ENCODE measurements around the gene SNAP25. TPM values are rescaled to one million over a fixed set of nuclear protein-coding genes. Genes with fewer than 3 reads are reported as not detected.

Gene SNAP25
- total RNA-seq, 1 experiment from 2014 or later: 42.7 TPM

- DNase-seq (ENCODE audit: low read depth): no peak
Measured at GRCh38 chr20:10261702-10262101, 43.1 kb downstream of the SNAP25 start.

GRCh38 chr20:10263385-10264165 lies 44.9 kb downstream of the SNAP25 start:
- peak; percentile 78 for DNase-seq (ENCODE audit: low read depth)

GRCh38 chr20:10264166-10264558 lies 45.5 kb downstream of the SNAP25 start:
- no peak for DNase-seq (ENCODE audit: low read depth)

GRCh38 chr20:10268636-10269035 lies 50.0 kb downstream of the SNAP25 start:
- DNase-seq (ENCODE audit: low read depth): no peak

- no peak for DNase-seq (ENCODE audit: low read depth)
Measured at GRCh38 chr20:10270630-10271029, 52.0 kb downstream of the SNAP25 start.

GRCh38 chr20:10271494-10272219 lies 53.0 kb downstream of the SNAP25 start:
- DNase-seq (ENCODE audit: low read depth): peak; percentile 57

- DNase-seq (ENCODE audit: low read depth): no peak
Measured at GRCh38 chr20:10276878-10277580, 58.4 kb downstream of the SNAP25 start.

GRCh38 chr20:10277616-10278015 lies 59.0 kb downstream of the SNAP25 start:
- no peak for DNase-seq (ENCODE audit: low read depth)

- DNase-seq (ENCODE audit: low read depth): no peak
Measured at GRCh38 chr20:10278412-10278811, 59.8 kb downstream of the SNAP25 start.

GRCh38 chr20:10280018-10280908 lies 61.6 kb downstream of the SNAP25 start:
- DNase-seq (ENCODE audit: low read depth): peak; percentile 63

- no peak for DNase-seq (ENCODE audit: low read depth)
Measured at GRCh38 chr20:10281911-10282310, 63.3 kb downstream of the SNAP25 start.

GRCh38 chr20:10282979-10283456 lies 64.4 kb downstream of the SNAP25 start:
- DNase-seq (ENCODE audit: low read depth): peak; percentile 83

- DNase-seq (ENCODE audit: low read depth): no peak
Measured at GRCh38 chr20:10286356-10286755, 67.7 kb downstream of the SNAP25 start.

GRCh38 chr20:10288421-10288820 lies 69.8 kb downstream of the SNAP25 start:
- peak; percentile 49 for DNase-seq (ENCODE audit: low read depth)

- DNase-seq (ENCODE audit: low read depth): peak; percentile 77
Measured at GRCh38 chr20:10288954-10289646, 70.5 kb downstream of the SNAP25 start.

- no peak for DNase-seq (ENCODE audit: low read depth)
Measured at GRCh38 chr20:10291568-10292248, 73.1 kb downstream of the SNAP25 start.

GRCh38 chr20:10297223-10297622 lies 78.6 kb downstream of the SNAP25 start:
- no peak for DNase-seq (ENCODE audit: low read depth)

GRCh38 chr20:10297684-10298240 lies 79.1 kb downstream of the SNAP25 start:
- DNase-seq (ENCODE audit: low read depth): peak; percentile 78

- no peak for DNase-seq (ENCODE audit: low read depth)
Measured at GRCh38 chr20:10300582-10301446, 82.2 kb downstream of the SNAP25 start.
